Fibroblast of lung (primary cell): Measurements from ENCODE around the gene TRMT11.
"Not testable (repeated sequence)": the region's sequence is repeated elsewhere in the genome, so short reads cannot be mapped to it uniquely, and the experiment has no call there.

Experiments used
- CTCF ChIP-seq, 2 donors: IDR thresholded peaks in 1 of 2; conservative IDR thresholded peaks in 1 of 2; 1 replicate in 1 of 2; 2 replicates in 1 of 2; pipeline ENCODE4 v1.5.1; 2011 to 2012; ENCODE audit warnings: low read length in 2 of 2, control low read depth in 1 of 2, inconsistent platforms in 1 of 2, low read depth in 1 of 2, mild to moderate bottlenecking in 1 of 2
- EZH2 ChIP-seq: IDR thresholded peaks from 2 replicates; pipeline ENCODE4 v1.5.1; 2012; ENCODE audit warnings: low read length, control low read depth, mild to moderate bottlenecking; ENCODE audit errors: missing control alignments

GRCh38 chr6:125972478-125972877 lies 13.9 kb upstream of the TRMT11 start:
- not testable (repeated sequence) for TF ChIP-seq EZH2; CTCF (conservative IDR thresholded peaks at IDR 0.05 in 1 of 2, IDR thresholded peaks at IDR 0.05 in 1 of 2; ENCODE audit: low read depth in 1 of 2, low read length in 2 of 2)
